OCI-LY7 (cell line): ENCODE results near the gene PRG3.

Experiments used
- EZH2phosphoT487 ChIP-seq: fragments of 200-600 bp; sonication (generic); IDR thresholded peaks from 2 replicates; pipeline ENCODE4 v1.6.1; 2018; ENCODE audit warnings: low read depth, borderline replicate concordance, mild to moderate bottlenecking, mixed run types, antibody characterized with exemption, low read length, moderate library complexity, mixed read lengths
- TF ChIP-seq, protein P1 (sequence below): fragments of 200-600 bp; sonication (generic); conservative IDR thresholded peaks from 2 replicates; pipeline ENCODE4 v1.5.1; 2014; ENCODE audit warnings: mild to moderate bottlenecking, antibody characterized with exemption, low read length, moderate library complexity, mixed read lengths

DNA sequence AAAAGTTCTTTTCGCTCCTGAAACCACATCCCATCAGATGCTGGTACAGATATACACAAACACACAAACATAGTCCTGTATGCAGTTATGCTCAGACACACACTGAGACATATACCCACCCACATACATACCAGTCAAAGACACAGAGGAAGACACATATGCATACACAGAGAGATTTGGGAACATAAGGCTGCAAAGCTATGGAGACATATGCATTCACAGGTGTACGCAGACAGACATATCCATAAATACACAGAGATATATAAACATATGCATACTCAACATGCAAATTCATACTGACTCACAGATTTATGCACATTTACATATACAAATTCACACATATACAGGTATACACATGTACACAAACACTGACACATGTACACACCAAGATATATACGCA lies 6.0 kb downstream of the PRG3 start:
- TF ChIP-seq, protein P1, sequence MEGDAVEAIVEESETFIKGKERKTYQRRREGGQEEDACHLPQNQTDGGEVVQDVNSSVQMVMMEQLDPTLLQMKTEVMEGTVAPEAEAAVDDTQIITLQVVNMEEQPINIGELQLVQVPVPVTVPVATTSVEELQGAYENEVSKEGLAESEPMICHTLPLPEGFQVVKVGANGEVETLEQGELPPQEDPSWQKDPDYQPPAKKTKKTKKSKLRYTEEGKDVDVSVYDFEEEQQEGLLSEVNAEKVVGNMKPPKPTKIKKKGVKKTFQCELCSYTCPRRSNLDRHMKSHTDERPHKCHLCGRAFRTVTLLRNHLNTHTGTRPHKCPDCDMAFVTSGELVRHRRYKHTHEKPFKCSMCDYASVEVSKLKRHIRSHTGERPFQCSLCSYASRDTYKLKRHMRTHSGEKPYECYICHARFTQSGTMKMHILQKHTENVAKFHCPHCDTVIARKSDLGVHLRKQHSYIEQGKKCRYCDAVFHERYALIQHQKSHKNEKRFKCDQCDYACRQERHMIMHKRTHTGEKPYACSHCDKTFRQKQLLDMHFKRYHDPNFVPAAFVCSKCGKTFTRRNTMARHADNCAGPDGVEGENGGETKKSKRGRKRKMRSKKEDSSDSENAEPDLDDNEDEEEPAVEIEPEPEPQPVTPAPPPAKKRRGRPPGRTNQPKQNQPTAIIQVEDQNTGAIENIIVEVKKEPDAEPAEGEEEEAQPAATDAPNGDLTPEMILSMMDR: no peak
- TF ChIP-seq EZH2phosphoT487: no peak
